PC-3 (cell line): ENCODE measurements around the gene EFCAB6. TPM values are rescaled to one million over a fixed set of nuclear protein-coding genes. Genes with fewer than 3 reads are reported as not detected.
A peak's percentile ranks its signal among the peaks of the same experiment; 100 is the strongest.

Source experiments
- ATAC-seq: fragments of 200-7000 bp; cut with Tn5 transposase; 2 replicates; pipeline ENCODE4 v1.9.1; 2020; ENCODE audit warnings: mild to moderate bottlenecking, moderate library complexity
- Bru-seq: library from RNA; stranded (reverse); fragments of 400-500 nt; gene quantifications from one replicate; lab custom pipeline; 2021; lab: Mats Ljungman, UMichigan
- BruChase-seq, 2 experiments: library from RNA; stranded (reverse); fragments of 400-500 nt; gene quantifications; one replicate each; lab custom pipeline; 2021; lab: Mats Ljungman, UMichigan
- BruUV-seq: library from RNA; stranded (reverse); fragments of 400-500 nt; replicated peaks from 2 replicates; lab custom pipeline; 2021; lab: Mats Ljungman, UMichigan
- CTCF ChIA-PET: fragments of 300-600 bp; sonication (Branson Sonifier 250); formaldehyde crosslinking; loops from one replicate; lab custom pipeline; 2022; ENCODE audit warnings: antibody characterized with exemption; lab: Charles Lee
- POLR2A ChIA-PET: fragments of 300-600 bp; sonication (Branson Sonifier 250); formaldehyde crosslinking; loops from one replicate; lab custom pipeline; 2022; ENCODE audit warnings: antibody characterized with exemption; ENCODE audit not compliant: unreplicated experiment; lab: Charles Lee
- DNase-seq: peaks from one replicate; pipeline ENCODE4 v3.0.0-alpha.2; 2015
- H2AFZ ChIP-seq: fragments of 300-600 bp; sonication (generic); 2 replicates; pipeline ENCODE4 v1.6.0; 2016; ENCODE audit warnings: antibody characterized with exemption, low read length
- H3F3A ChIP-seq: fragments of 300-600 bp; sonication (generic); one replicate; pipeline ENCODE4 v1.6.0; 2017; ENCODE audit warnings: antibody characterized with exemption, low read length, control low read depth, mild to moderate bottlenecking; ENCODE audit not compliant: unreplicated experiment
- H3K27ac ChIP-seq: fragments of 300-600 bp; sonication (generic); 2 replicates; pipeline ENCODE4 v1.5.1; 2016; ENCODE audit warnings: mild to moderate bottlenecking, low read length
- H3K27me3 ChIP-seq: fragments of 300-600 bp; sonication (generic); 2 replicates; pipeline ENCODE4 v1.6.1; 2016; ENCODE audit warnings: low read length, mixed read lengths
- H3K36me3 ChIP-seq: fragments of 300-600 bp; sonication (generic); 2 replicates; pipeline ENCODE4 v1.6.1; 2016; ENCODE audit warnings: low read depth, mixed run types, low read length, mixed read lengths
- H3K4me1 ChIP-seq: fragments of 300-600 bp; sonication (generic); 2 replicates; pipeline ENCODE4 v1.5.1; 2016; ENCODE audit warnings: low read length; ENCODE audit not compliant: insufficient read depth
- H3K4me2 ChIP-seq: fragments of 300-600 bp; sonication (generic); 2 replicates; pipeline ENCODE4 v1.6.0; 2016; ENCODE audit warnings: low read length
- H3K4me3 ChIP-seq: fragments of 300-600 bp; sonication (generic); 2 replicates; pipeline ENCODE4 v1.5.1; 2016; ENCODE audit warnings: mild to moderate bottlenecking, low read length, mixed read lengths
- H3K79me2 ChIP-seq: fragments of 300-600 bp; sonication (generic); 2 replicates; pipeline ENCODE4 v1.6.1; 2017; ENCODE audit warnings: low read length, mixed read lengths
- H3K9ac ChIP-seq: fragments of 300-600 bp; sonication (generic); 2 replicates; pipeline ENCODE4 v1.6.0; 2016; ENCODE audit warnings: mild to moderate bottlenecking, low read length
- H3K9me2 ChIP-seq: fragments of 300-600 bp; sonication (generic); replicated peaks from 2 replicates; pipeline ENCODE4 v1.6.1; 2016; ENCODE audit warnings: mixed run types, low read length, mixed read lengths
- H3K9me3 ChIP-seq: fragments of 300-600 bp; sonication (generic); 2 replicates; pipeline ENCODE4 v1.6.1; 2016; ENCODE audit warnings: low read length, mixed read lengths
- H4K20me1 ChIP-seq: fragments of 300-600 bp; sonication (generic); 2 replicates; pipeline ENCODE4 v1.6.1; 2016; ENCODE audit warnings: low read length, mixed read lengths
- EZH2 ChIP-seq: fragments of 300-600 bp; sonication (generic); IDR thresholded peaks from one replicate; pipeline ENCODE4 v1.6.1; 2017; ENCODE audit warnings: antibody characterized with exemption, mild to moderate bottlenecking, low read length; ENCODE audit not compliant: unreplicated experiment
- EZH2phosphoT487 ChIP-seq: fragments of 300-600 bp; sonication (generic); IDR thresholded peaks from 2 replicates; pipeline ENCODE4 v1.6.1; 2018; ENCODE audit warnings: mild to moderate bottlenecking, antibody characterized with exemption, low read length, borderline replicate concordance
- intact Hi-C: fragments of 100-400 bp; cut with micrococcal nuclease; formaldehyde crosslinking; loops from 2 replicates; pipeline ENCODE4 v1.9.0; 2023
- long read RNA-seq: library from polyadenylated mRNA; unstranded; transcript quantifications from one replicate; pipeline ENCODE4 v2.0.0, GENCODE V29; 2021; ENCODE audit not compliant: unreplicated experiment
- total RNA-seq: library from RNA; depleted of rRNA; stranded (reverse); fragments of >200 nt; gene quantifications from 2 replicates; pipeline ENCODE4 v1.2.3, GENCODE V29; 2014; rRNA removed
- TF ChIP-seq, protein P1 (sequence below): fragments of 300-600 bp; sonication (generic); conservative IDR thresholded peaks from 2 replicates; pipeline ENCODE4 v1.5.1; 2017; ENCODE audit warnings: antibody characterized with exemption, low read depth, mild to moderate bottlenecking, low read length

Gene EFCAB6, protein sequence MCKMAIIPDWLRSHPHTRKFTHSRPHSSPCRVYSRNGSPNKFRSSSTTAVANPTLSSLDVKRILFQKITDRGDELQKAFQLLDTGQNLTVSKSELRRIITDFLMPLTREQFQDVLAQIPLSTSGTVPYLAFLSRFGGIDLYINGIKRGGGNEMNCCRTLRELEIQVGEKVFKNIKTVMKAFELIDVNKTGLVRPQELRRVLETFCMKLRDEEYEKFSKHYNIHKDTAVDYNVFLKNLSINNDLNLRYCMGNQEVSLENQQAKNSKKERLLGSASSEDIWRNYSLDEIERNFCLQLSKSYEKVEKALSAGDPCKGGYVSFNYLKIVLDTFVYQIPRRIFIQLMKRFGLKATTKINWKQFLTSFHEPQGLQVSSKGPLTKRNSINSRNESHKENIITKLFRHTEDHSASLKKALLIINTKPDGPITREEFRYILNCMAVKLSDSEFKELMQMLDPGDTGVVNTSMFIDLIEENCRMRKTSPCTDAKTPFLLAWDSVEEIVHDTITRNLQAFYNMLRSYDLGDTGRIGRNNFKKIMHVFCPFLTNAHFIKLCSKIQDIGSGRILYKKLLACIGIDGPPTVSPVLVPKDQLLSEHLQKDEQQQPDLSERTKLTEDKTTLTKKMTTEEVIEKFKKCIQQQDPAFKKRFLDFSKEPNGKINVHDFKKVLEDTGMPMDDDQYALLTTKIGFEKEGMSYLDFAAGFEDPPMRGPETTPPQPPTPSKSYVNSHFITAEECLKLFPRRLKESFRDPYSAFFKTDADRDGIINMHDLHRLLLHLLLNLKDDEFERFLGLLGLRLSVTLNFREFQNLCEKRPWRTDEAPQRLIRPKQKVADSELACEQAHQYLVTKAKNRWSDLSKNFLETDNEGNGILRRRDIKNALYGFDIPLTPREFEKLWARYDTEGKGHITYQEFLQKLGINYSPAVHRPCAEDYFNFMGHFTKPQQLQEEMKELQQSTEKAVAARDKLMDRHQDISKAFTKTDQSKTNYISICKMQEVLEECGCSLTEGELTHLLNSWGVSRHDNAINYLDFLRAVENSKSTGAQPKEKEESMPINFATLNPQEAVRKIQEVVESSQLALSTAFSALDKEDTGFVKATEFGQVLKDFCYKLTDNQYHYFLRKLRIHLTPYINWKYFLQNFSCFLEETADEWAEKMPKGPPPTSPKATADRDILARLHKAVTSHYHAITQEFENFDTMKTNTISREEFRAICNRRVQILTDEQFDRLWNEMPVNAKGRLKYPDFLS (N-terminal part only)
- 0.07 and 1.2 TPM in 2 replicates for total RNA-seq
- Bru-seq, nascent RNA: percentile 33 among the genes with signal in this experiment
- BruChase-seq, experiment 1, labeled RNA remaining after a 6-hour chase: percentile 22 among the genes with signal in this experiment
- percentile 38 among the genes with signal in this experiment for BruChase-seq, experiment 2, labeled RNA remaining after a 2-hour chase
- long read RNA-seq, partial matches to known transcripts: 0 of 4 reads
- long read RNA-seq, other reads (novel, unspliced or antisense): 4 of 4 reads

DNA sequence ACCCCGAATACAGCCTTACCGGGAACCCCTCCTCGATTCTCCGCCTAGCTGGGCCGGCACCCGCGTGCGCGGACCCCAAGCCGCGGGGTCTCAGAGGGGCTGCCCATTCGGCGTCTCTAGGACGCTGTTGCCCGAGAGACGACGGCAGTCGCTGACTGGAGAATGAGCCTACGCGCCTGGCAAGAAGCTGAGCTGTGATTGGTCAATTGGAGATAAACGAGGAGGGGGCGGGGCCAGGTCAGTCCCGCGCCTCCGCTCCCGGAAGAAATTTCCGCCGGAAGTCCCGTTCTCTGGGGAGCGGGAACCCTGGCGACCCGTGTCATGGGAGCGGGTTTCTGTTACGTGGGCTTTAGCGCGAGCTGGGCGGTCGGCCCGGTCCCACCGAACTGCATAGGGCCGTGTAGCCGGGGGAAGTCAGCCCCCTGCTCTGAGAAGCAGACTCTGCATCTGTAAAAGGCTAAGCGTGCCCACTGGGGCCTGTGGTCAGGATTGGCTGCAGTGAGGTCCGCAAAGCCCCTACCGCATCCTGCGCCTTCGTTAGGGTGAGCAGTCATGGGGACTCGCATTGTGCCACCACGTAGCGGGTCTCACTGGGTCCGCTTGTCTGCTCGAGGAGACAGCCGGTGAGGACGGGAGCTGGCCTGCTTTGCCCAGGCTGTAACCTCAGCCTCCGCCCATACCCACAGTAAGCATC is at the start of gene EFCAB6:
Gene EFCAB6, minus strand, starts transcription at position 157 of the 694 bp plus-strand sequence. CDS start 29,987 bp downstream, outside the sequence.
- ChIA-PET POLR2A (interaction anchor here (0.7 kb wide), 2 partner anchors 1131 to 1979 kb away, joined by 4 to 7 read pairs; partner anchors contain the start of gene SREBF2), CTCF (interaction anchor here (0.6 kb wide), 1 partner anchor 37 kb away, joined by 3 read pairs; no protein-coding TSS in a partner anchor)
- Histone ChIP-seq H3K4me3 (peak within 1 kb of the TSS; percentile 81), H3K9ac (peak within 1 kb of the TSS; percentile 87), H3K4me1 (peaks cover 12% of the 10 kb centered on the region), H3K27me3 (no peaks in the 10 kb centered on the region), H3K9me3 (no peaks in the 10 kb centered on the region), H3K9me2 (no peaks in the 10 kb centered on the region), H3F3A (no peaks in the 10 kb centered on the region), H2AFZ (peak within 1 kb of the TSS; percentile 90), H4K20me1 (no peaks in the 10 kb centered on the region), H3K79me2 (no peaks in the 10 kb centered on the region; the same call in 1 of the 2 replicates), H3K27ac (peak within 1 kb of the TSS; percentile 33; the same call in 1 of the 2 replicates), H3K4me2 (peak within 1 kb of the TSS; percentile 96), H3K36me3 (no peaks in the 10 kb centered on the region)
- TSS peak; percentile 85 for BruUV-seq
- ATAC-seq (peak; percentile 85), DNase-seq (peak; percentile 88)
- intact Hi-C loops: no loop called here
- TF ChIP-seq EZH2phosphoT487 (no peak), EZH2 (no peak)
- TF ChIP-seq, protein P1, sequence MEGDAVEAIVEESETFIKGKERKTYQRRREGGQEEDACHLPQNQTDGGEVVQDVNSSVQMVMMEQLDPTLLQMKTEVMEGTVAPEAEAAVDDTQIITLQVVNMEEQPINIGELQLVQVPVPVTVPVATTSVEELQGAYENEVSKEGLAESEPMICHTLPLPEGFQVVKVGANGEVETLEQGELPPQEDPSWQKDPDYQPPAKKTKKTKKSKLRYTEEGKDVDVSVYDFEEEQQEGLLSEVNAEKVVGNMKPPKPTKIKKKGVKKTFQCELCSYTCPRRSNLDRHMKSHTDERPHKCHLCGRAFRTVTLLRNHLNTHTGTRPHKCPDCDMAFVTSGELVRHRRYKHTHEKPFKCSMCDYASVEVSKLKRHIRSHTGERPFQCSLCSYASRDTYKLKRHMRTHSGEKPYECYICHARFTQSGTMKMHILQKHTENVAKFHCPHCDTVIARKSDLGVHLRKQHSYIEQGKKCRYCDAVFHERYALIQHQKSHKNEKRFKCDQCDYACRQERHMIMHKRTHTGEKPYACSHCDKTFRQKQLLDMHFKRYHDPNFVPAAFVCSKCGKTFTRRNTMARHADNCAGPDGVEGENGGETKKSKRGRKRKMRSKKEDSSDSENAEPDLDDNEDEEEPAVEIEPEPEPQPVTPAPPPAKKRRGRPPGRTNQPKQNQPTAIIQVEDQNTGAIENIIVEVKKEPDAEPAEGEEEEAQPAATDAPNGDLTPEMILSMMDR: no peak

DNA sequence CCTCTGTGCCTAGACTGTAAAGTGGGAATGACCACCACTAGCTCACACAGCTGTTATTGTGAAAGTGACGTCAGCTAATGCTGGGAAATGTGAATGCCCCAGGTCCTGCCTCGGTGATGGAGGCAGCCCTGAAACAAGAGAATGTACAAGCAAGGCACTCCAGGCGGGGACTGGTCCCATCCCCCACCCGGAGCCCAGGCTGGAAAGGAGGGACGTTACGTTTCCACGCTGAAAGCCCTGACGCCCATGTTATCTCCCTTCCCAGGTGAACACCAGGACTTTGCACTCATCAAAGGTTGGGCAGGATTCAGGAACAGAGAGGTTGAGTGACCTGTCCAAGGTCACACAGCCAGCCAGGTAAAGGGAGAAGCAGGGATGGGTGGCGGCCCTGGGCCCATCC is 49.4 kb upstream of the EFCAB6 start:
- CTCF ChIA-PET: no interaction called here
- no peak for DNase-seq
- Histone ChIP-seq H3K9me2 (no peaks in the 10 kb centered on the region), H4K20me1 (no peaks in the 10 kb centered on the region), H3F3A (no peaks in the 10 kb centered on the region), H3K9ac (no peak overlapping the region), H3K4me3 (no peak overlapping the region), H3K4me2 (no peak overlapping the region), H3K27me3 (peaks cover 43% of the 10 kb centered on the region), H3K4me1 (no peaks in the 10 kb centered on the region), H3K9me3 (no peaks in the 10 kb centered on the region), H3K79me2 (no peaks in the 10 kb centered on the region), H2AFZ (no peak overlapping the region), H3K36me3 (no peaks in the 10 kb centered on the region), H3K27ac (no peak overlapping the region)
- intact Hi-C loops: no loop called here
- POLR2A ChIA-PET: no interaction called here
- ATAC-seq: no peak
- TF ChIP-seq, protein P1: no peak
- TF ChIP-seq EZH2phosphoT487 (no peak), EZH2 (no peak)
- BruUV-seq: no TSS peak
